ENCODE results near the gene MT1G. TPM values are rescaled to one million over a fixed set of nuclear protein-coding genes. Genes with fewer than 3 reads are reported as not detected.

MT1G gene
- total and polyA plus RNA-seq, 2 experiments from 2014 or later, result not detected

DNA sequence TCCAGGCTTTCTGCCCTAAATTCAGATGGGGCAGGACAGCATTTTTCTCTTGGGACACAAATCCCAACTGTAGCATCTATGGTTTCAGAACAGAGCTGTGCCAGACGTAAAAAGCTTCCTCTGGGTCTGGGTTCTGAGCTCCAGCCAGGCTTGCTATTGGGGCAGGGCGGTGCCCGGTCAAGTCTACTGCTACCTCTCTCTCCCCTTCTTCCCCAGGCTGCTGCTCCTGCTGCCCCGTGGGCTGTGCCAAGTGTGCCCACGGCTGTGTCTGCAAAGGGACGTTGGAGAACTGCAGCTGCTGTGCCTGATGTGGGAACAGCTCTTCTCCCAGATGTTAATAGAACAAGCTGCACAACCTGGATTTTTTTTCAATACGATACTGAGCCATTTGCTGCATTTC, 34.3 kb downstream of the MT1G start:
- no peak for DNase-seq (ENCODE audit: low read depth in 1 of 2, low spot score in 1 of 2)
- H3K36me3 ChIP-seq, result no peaks in the 10 kb centered on the region
- H3K27ac ChIP-seq, result no peak overlapping the region
- no peaks in the 10 kb centered on the region for H3K9me3 ChIP-seq (ENCODE audit: low read depth)
- H3K27me3 ChIP-seq, result peaks cover 100% of the 10 kb centered on the region
- H3K4me3 ChIP-seq, result no peak overlapping the region
- TF ChIP-seq, protein P1, sequence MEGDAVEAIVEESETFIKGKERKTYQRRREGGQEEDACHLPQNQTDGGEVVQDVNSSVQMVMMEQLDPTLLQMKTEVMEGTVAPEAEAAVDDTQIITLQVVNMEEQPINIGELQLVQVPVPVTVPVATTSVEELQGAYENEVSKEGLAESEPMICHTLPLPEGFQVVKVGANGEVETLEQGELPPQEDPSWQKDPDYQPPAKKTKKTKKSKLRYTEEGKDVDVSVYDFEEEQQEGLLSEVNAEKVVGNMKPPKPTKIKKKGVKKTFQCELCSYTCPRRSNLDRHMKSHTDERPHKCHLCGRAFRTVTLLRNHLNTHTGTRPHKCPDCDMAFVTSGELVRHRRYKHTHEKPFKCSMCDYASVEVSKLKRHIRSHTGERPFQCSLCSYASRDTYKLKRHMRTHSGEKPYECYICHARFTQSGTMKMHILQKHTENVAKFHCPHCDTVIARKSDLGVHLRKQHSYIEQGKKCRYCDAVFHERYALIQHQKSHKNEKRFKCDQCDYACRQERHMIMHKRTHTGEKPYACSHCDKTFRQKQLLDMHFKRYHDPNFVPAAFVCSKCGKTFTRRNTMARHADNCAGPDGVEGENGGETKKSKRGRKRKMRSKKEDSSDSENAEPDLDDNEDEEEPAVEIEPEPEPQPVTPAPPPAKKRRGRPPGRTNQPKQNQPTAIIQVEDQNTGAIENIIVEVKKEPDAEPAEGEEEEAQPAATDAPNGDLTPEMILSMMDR (IDR thresholded peaks at IDR 0.05; ENCODE audit: low read depth, low read length), result no peak
- no peaks in the 10 kb centered on the region for H3K4me1 ChIP-seq (ENCODE audit: low read depth)

DNA sequence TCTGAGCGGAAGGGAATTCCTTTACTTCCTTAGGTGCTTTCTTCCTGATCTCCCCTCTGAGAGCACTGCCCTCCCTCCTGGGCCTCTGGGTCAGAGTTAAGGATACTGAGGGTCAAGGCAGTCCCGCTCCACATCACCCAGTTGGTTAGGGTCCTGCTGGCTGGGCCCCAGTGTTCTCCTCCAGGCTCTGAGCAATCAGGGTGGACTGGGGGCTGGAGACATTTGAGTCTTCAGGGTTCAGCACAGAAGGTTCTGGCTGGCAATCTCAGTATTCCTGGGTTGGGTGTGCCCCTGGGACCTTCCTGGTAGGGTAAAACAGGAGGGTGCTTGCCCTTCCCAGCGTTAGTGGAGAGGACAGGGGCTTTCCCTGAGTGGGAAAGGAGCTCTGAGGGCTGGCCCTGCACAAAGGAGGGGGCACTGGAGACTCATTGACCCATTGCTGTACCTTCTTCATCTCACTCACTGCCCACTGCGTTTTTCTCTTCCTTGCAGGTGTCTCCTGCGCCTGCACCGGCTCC, 35.0 kb downstream of the MT1G start:
- Histone ChIP-seq H3K4me1 (ENCODE audit: low read depth) (no peaks in the 10 kb centered on the region), H3K9me3 (ENCODE audit: low read depth) (no peaks in the 10 kb centered on the region), H3K27me3 (peaks cover 100% of the 10 kb centered on the region), H3K4me3 (peak overlapping the region; percentile 20), H3K27ac (no peak overlapping the region), H3K36me3 (no peaks in the 10 kb centered on the region)
- TF ChIP-seq, protein P1 (IDR thresholded peaks at IDR 0.05; ENCODE audit: low read depth, low read length), result no peak
- DNase-seq (ENCODE audit: low read depth in 1 of 2, low spot score in 1 of 2), result no peak

DNA sequence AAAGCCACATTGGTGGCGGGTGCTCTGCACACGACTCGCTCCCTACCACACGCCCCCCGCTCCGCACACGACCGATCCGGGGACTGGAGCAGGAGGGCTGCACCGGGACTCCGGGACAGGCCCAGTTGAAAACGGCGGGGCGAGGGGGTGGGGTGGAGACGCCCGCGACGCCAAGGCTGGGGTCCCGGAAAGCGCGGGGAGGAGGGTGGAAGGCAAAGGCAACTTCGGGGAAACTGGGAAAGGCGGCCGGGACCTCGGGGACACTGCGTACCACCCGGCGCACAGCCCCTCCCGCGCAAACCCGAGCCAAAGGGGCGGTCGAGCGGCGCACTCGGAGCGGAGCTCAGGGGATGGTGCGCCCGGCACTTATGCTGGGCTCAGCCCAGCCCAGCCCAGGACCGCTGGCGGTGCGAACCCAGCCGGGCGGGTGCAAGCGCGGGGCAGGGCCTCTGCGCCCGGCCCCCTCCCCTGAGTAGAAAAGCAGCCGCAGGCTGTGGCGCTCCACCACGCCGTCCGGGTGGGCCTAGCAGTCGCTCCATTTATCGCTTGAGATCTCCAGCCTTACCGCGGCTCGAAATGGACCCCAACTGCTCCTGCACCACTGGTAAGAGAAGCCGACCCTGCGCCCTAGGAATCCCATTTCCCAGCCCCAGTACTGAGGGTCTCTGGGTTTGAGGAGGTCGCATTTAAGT, 35.6 kb downstream of the MT1G start, which contains the start of gene MT1M:
Gene MT1M (plus strand): TSS at position 504 of the 692 bp plus-strand sequence. CDS start 73 bp downstream, at position 577.
- H3K4me1 ChIP-seq (ENCODE audit: low read depth), result no peaks in the 10 kb centered on the region
- H3K27me3 ChIP-seq, result peaks cover 100% of the 10 kb centered on the region
- H3K4me3 ChIP-seq, result peak within 1 kb of the TSS; percentile 20
- peak; percentile 21 to 28 for DNase-seq (ENCODE audit: low read depth in 1 of 2, low spot score in 1 of 2)
- H3K27ac ChIP-seq, result no peak within 1 kb of the TSS
- H3K36me3 ChIP-seq, result no peaks in the 10 kb centered on the region
- H3K9me3 ChIP-seq (ENCODE audit: low read depth), result no peaks in the 10 kb centered on the region
- TF ChIP-seq, protein P1 (IDR thresholded peaks at IDR 0.05; ENCODE audit: low read depth, low read length), result no peak

DNA sequence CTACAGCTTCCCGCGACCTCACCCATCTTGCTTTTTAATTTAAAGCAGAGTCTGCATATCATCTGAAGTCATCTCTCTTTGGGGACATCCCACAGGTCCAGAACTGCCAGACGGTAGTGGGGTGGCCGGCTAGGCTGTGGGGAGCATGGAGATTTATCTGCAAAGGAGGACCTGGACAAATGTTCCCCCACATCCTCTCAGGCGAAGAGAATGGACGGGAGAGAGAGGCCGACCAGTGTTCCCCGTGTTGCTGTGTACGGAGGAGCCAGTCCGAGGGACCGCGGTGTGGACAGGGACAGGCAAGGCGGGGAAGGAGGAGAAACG, 36.1 kb downstream of the MT1G start:
- Histone ChIP-seq H3K36me3 (no peaks in the 10 kb centered on the region), H3K9me3 (ENCODE audit: low read depth) (no peaks in the 10 kb centered on the region), H3K27ac (no peak overlapping the region), H3K4me3 (peak overlapping the region; percentile 20), H3K4me1 (ENCODE audit: low read depth) (no peaks in the 10 kb centered on the region), H3K27me3 (peaks cover 100% of the 10 kb centered on the region)
- TF ChIP-seq, protein P1 (IDR thresholded peaks at IDR 0.05; ENCODE audit: low read depth, low read length), result no peak
- DNase-seq (ENCODE audit: low read depth in 1 of 2, low spot score in 1 of 2), result peak in 1 of 2 donors; percentile 31

DNA sequence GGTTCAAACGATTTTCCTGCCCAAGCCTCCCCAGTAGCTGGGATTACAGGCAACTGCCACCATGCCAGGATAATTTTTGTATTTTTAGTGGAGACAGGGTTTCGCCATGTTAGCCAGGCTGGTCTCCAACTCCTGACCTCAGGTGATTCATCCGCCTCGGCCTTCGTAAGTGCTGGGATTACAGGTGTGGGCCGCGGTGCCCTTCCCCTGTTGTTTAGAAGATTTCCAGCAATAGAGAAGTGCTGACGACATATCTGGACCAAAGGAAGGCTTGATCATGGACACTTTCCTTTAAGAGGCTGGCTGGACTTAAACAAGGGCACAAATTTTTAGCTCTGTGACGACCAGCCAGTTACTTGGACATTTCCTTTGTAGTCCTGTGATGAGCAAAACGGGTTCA, 36.7 kb downstream of the MT1G start:
- no peak for DNase-seq (ENCODE audit: low read depth in 1 of 2, low spot score in 1 of 2)
- H3K4me1 ChIP-seq (ENCODE audit: low read depth), result no peaks in the 10 kb centered on the region
- TF ChIP-seq, protein P1 (IDR thresholded peaks at IDR 0.05; ENCODE audit: low read depth, low read length), result no peak
- H3K9me3 ChIP-seq (ENCODE audit: low read depth), result no peaks in the 10 kb centered on the region
- H3K36me3 ChIP-seq, result no peaks in the 10 kb centered on the region
- no peak overlapping the region for H3K27ac ChIP-seq
- no peak overlapping the region for H3K4me3 ChIP-seq
- peaks cover 100% of the 10 kb centered on the region for H3K27me3 ChIP-seq

All from cardiac muscle cell (in vitro differentiated cells and primary cell).